ENCODE measurements around the gene C1QTNF1.

The C1QTNF1 gene

GRCh38 chr17:78993241-78993956 is 30.6 kb upstream of the C1QTNF1 start:
- peak in 1 of 2 experiments; percentile 69 for DNase-seq

GRCh38 chr17:78993981-78994671 is 29.8 kb upstream of the C1QTNF1 start:
- DNase-seq, result no peak

GRCh38 chr17:78995022-78995760 is 28.8 kb upstream of the C1QTNF1 start:
- DNase-seq, result no peak

GRCh38 chr17:78995761-78996451 is 28.1 kb upstream of the C1QTNF1 start:
- no peak for DNase-seq

- DNase-seq, result no peak
These were observed 27.2 kb upstream of the C1QTNF1 start for GRCh38 chr17:78996781-78997201.

- no peak for DNase-seq
These were observed 26.7 kb upstream of the C1QTNF1 start for GRCh38 chr17:78997231-78997741.

- no peak for DNase-seq
These were observed 26.1 kb upstream of the C1QTNF1 start for GRCh38 chr17:78997881-78998280.

- DNase-seq, result no peak
These were observed 25.5 kb upstream of the C1QTNF1 start for GRCh38 chr17:78998311-78999055.

GRCh38 chr17:78999056-78999768 is 24.8 kb upstream of the C1QTNF1 start:
- DNase-seq, result no peak

- no peak for DNase-seq
These were observed 24.0 kb upstream of the C1QTNF1 start for GRCh38 chr17:78999947-79000395.

GRCh38 chr17:79000396-79001189 is 23.4 kb upstream of the C1QTNF1 start:
- peak in 1 of 2 experiments; percentile 47 for DNase-seq

GRCh38 chr17:79001190-79002020 is 22.6 kb upstream of the C1QTNF1 start:
- no peak for DNase-seq

- DNase-seq, result no peak
These were observed 21.7 kb upstream of the C1QTNF1 start for GRCh38 chr17:79002291-79002690.

GRCh38 chr17:79002796-79003593 is 21.0 kb upstream of the C1QTNF1 start:
- no peak for DNase-seq

- no peak for DNase-seq
These were observed 20.1 kb upstream of the C1QTNF1 start for GRCh38 chr17:79003661-79004411.

- peak; percentile 41 to 57 for DNase-seq
These were observed 18.7 kb upstream of the C1QTNF1 start for GRCh38 chr17:79005063-79005861.

- no peak for DNase-seq
These were observed 17.9 kb upstream of the C1QTNF1 start for GRCh38 chr17:79006046-79006445.

All from NCI-H524 (cell line).